GM21528 (cell line): ENCODE results near the gene ANKRD23.
"Not testable (repeated sequence)": the region's sequence is repeated elsewhere in the genome, so short reads cannot be mapped to it uniquely, and the experiment has no call there.

ENCODE experiments used
- ATAC-seq: cut with Tn5 transposase; IDR thresholded peaks from one replicate; pipeline ENCODE4 v1.9.1; 2021; ENCODE audit warnings: mild to moderate bottlenecking, moderate library complexity; ENCODE audit not compliant: unreplicated experiment, low FRiP score

Gene ANKRD23

GRCh38 chr2:96864343-96865091, 20.7 kb upstream of the ANKRD23 start:
- no peak for ATAC-seq

GRCh38 chr2:96863575-96864342, 19.9 kb upstream of the ANKRD23 start:
- ATAC-seq = no peak

GRCh38 chr2:96863056-96863455, 19.2 kb upstream of the ANKRD23 start:
- not testable (repeated sequence) for ATAC-seq

GRCh38 chr2:96861074-96861473, 17.3 kb upstream of the ANKRD23 start:
- no peak for ATAC-seq

GRCh38 chr2:96860065-96861029, 16.5 kb upstream of the ANKRD23 start:
- no peak for ATAC-seq

- no peak for ATAC-seq
Measured at GRCh38 chr2:96859681-96860064, 15.9 kb upstream of the ANKRD23 start.

- ATAC-seq = no peak
Measured at GRCh38 chr2:96859099-96859649, 15.4 kb upstream of the ANKRD23 start.

- peak; percentile 92 for ATAC-seq
Measured at GRCh38 chr2:96857667-96858372, 14.0 kb upstream of the ANKRD23 start, which contains the start of gene ANKRD39. Gene ANKRD39 (minus strand): TSS chr2:96858016. CDS start chr2:96857987, 29 bp downstream.

- ATAC-seq = peak; percentile 35
Measured at GRCh38 chr2:96856776-96857666, 13.2 kb upstream of the ANKRD23 start.

- ATAC-seq = no peak
Measured at GRCh38 chr2:96853321-96853720, 9.5 kb upstream of the ANKRD23 start.

- ATAC-seq = no peak
Measured at GRCh38 chr2:96852667-96853066, 8.8 kb upstream of the ANKRD23 start.

GRCh38 chr2:96848264-96848663, 4.4 kb upstream of the ANKRD23 start:
- ATAC-seq = no peak

GRCh38 chr2:96847586-96847985, 3.8 kb upstream of the ANKRD23 start:
- no peak for ATAC-seq

GRCh38 chr2:96846825-96847224, 3.0 kb upstream of the ANKRD23 start:
- no peak for ATAC-seq

GRCh38 chr2:96844405-96844808, 586 bp upstream of the ANKRD23 start:
- no peak for ATAC-seq

- ATAC-seq = no peak
Measured at GRCh38 chr2:96842600-96842999, 1.2 kb downstream of the ANKRD23 start.

GRCh38 chr2:96841701-96842495, 1.9 kb downstream of the ANKRD23 start:
- no peak for ATAC-seq
